Measurements from ENCODE around the gene OSCP1.
"Not testable (repeated sequence)": the region's sequence is repeated elsewhere in the genome, so short reads cannot be mapped to it uniquely, and the experiment has no call there.

The OSCP1 gene, protein sequence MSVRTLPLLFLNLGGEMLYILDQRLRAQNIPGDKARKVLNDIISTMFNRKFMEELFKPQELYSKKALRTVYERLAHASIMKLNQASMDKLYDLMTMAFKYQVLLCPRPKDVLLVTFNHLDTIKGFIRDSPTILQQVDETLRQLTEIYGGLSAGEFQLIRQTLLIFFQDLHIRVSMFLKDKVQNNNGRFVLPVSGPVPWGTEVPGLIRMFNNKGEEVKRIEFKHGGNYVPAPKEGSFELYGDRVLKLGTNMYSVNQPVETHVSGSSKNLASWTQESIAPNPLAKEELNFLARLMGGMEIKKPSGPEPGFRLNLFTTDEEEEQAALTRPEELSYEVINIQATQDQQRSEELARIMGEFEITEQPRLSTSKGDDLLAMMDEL

DNA sequence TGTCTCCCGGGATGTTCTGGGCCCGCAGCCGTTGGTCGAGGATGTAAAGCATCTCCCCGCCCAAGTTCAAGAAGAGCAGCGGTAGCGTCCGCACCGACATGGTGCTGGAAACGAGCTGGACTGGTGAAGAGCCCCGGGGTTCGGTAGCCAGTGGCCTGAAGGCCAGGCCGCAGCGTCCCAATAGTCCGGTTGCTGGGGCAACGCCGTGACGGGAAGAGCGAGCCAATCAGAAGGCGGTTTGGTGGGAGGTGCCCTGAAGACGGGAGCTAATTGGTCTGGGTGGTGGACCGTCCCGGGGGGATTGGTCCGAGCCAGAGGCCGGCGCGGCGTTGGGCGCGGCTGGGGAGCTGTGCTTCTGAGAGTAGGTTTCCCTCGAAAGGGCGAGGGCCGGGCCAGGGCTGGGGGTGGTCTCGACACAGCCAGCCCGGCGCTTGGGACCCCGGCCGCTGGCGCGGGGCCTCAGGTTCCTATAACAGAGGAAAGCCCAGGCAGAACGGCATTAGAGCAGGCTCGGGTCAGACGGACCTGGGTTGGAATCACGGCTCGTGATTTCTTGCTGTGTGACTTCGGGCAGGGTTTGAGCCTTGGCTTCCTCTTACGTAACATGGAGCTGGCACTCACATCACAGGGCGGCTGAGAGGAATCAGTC, at the start of gene OSCP1:
Gene OSCP1 (minus strand): TSS at position 182 of the 649 bp plus-strand sequence. CDS start 82 bp downstream, at position 100.
- DNase-seq, result peak; percentile 96

DNA sequence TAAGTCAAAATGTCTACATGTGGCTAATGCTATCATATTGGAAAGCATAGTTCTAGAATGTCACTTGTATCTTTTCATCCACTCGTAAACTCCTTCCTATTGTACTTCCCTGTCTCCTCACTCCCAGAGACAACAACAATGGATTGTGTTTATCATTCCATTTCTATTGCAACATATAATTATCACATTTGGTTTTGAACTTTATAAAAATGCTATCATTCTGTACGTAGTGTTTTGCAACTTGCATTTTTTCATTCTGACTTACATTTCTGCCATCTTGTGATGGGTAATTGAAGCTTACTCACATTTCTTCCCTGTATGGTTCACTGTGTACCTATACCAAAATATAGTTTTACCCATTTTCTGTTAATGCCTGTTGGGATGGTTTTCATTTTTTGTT, 47.0 kb upstream of the OSCP1 start:
- no peak for DNase-seq

DNA sequence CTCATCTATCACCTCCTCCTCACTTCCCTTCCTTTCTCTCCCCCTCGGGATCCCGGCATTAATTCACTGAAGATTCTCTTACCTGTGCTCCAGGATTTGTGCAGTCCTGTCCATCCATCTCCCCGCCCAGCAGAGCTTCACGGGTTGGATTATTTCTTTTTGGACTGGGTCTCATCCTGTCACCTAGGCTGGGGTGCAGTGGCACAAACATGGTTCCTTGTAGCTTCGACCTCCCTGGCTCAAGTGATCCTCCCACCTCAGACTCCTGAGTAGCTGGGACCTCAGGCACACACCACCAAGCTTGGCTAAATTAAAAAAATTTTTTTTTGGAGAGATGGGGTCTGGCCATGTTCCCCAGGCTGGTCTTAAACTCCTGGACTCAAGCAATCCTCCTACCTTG, 44.7 kb upstream of the OSCP1 start:
- DNase-seq, result no peak

DNA sequence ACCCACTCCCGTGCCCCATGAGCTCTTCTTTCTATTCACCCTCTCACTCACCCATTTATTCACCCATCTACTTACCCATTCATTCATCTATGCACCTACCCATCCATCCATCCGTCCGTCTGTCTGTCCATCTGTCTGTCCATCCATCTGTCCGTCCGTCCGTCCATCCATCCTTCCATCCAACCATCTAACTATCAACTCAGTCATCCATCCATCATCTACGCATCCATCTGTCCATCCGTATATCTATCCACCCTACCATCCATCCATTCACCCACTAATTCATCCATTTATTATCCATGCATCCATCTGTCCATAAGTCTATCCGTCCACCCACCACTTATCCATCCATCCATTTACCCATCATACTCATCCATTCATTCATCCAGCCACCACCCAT, 43.3 kb upstream of the OSCP1 start:
- no peak for DNase-seq

DNA sequence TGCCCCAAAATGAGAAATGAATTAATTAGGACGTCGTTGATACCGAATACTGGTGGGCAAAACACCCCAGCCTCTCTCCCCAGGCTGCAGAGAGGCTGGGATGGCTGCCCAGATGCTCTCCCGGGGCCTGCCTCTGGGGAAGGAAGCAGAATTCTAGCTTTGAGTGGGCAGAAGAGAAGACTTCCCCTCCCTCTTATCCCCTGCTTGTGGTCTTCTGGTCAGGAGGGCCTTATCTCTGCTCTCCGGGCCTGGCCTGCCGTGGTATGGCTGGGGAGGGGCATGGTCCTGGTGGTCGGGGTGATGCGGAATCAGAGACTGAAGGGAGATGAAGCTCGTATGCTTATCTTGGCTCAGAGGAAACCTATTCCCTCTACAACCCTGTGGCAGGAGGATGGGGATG, 42.2 kb upstream of the OSCP1 start:
- no peak for DNase-seq

DNA sequence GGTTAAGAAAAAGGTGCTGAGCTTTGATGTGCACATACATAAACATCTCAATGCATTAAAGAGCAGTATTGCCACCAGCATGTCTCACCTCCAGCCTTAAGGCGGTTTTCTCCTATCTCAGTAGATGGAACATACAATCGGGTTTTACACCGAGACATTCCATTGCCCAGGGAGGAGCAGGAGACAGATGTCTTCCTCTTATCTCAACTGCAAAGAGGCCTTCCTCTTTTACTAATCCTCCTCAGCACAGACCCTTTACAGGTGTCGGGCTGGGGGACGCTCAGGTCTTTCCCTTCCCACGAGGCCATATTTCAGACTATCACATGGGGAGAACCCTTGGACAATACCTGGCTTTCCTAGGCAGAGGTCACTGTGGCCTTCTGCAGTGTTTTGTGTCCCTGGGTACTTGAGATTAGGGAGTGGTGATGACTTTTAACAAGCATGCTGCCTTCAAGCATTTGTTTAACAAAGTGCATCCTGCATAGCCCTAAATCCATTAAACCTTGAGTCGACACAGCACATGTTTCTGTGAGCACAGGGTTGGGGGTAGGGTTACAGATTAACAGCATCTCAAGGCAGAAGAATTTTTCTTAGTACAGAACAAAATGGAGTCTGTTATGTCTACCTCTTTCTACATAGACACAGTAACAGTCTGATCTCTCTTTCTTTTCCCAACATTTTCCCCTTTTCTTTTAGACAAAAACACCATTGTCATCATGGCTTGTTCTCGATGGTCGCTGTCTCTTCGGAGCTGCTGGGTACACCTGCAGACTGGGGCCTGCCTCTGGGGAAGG, 39.2 kb upstream of the OSCP1 start:
- not testable (repeated sequence) for DNase-seq

DNA sequence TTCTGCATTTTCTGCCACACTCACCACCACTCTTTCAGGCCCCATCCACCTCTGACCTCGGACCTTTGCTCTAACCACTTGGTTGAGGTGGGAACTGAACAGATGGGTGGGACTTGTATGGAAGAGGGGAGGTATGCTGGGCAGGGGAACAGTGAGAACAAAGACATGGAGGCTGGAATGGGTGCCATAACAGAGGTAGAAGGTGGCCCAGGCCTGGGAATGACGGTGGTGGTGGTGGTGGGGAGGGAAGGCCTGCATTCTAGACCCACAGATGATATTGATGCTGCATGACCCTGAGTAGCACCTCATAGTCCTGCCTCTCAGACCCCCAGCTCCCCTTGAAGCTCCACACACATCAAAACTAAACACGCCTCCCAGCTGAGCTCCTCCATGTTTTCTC, 37.7 kb upstream of the OSCP1 start:
- no peak for DNase-seq

DNA sequence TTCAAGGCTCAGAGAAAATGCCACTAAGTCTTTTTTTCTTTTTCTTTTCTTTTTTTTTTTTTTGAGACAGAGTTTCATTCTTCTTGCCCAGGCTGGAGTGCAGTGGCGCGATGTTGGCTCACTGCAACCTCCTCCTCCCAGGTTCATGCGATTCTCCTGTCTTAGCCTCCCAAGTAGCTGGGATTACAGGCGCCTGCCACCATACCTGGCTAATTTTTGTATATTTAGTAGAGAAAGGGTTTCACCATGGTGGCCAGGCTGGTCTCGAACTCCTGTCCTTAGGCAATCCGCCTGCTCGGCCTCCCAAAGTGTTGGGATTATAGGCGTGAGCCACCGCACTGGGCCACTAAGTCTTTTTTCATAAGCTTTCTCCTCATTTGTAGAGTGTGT, 37.1 kb upstream of the OSCP1 start:
- DNase-seq, result not testable (repeated sequence)

DNA sequence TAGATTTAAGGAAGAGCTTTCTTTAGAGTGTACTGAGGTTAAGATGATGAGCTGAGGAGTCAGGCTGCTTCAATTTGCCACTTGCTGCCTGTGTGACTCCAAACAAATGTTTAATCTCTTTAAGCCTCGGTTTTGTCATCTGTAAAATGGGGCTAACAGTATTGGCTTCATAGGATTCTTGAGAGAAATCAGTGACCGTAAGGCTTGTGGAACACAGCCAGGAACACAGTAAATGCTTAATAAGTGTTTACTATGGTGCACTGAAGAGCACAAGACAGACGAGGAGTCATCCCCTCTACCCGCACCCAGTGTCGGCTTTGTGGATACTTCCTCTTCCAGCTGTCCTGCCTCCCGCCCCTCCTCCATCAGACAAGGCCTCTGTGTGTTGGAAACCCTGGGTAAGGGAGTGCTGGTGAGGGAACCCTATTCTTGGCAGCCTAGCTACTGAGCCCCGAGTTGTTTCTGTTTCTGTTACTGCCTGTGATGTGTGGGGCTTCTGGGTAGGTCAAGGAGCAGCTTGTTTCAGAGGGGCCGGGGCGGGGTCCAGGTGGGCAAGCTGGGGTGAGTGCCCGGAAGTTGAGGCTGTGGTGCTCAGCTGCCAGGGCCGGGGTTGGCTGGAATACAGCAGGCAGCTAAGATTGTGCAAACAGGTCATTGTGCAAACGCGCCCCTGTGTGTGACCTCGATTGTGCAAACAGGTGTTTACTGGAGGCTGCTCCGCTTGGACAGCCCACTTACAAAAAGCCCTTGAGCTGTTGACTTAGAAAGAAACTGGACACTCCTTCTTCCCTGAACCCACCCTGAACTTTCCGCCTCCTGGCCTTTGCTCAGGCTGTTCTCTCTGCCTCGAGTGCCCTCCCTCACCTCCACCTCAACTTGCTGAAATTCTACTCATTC, 36.4 kb upstream of the OSCP1 start:
- DNase-seq, result no peak

DNA sequence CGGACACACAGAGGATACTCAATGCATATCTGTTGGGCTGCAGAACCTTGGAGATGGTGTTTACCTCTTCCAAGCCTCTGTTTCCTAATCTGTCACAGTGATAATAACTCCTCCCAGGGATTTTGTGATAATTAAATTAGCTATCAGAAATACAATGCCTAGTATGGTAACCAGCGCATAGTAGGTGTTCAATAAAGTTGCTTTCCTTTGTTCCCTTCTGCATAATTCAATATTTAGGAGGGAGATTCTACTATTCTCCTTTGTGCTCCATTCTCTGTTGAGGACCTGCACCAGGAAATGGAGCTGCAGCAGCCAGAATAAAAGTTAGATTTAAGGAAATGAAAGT, 35.8 kb upstream of the OSCP1 start:
- no peak for DNase-seq

DNA sequence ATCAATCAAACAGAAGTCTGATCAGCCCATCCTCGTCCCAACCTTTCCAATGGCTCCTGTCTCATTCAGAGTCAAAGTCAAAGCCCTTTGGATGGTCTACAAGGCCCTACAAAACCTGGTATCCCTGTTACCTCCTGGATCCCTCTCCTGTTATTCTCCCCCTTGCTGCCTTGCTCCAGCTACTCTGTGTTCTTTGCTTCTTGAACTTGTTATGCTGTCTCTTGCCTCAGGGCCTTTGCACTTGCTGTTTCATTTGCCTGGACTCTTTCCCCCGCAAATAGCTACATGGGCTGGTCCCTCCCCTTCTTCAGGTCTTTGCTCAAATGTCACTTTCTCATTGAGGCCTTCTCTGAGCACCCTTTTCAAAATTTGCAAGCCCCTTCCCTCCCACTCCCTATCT, 33.8 kb upstream of the OSCP1 start:
- no peak for DNase-seq

DNA sequence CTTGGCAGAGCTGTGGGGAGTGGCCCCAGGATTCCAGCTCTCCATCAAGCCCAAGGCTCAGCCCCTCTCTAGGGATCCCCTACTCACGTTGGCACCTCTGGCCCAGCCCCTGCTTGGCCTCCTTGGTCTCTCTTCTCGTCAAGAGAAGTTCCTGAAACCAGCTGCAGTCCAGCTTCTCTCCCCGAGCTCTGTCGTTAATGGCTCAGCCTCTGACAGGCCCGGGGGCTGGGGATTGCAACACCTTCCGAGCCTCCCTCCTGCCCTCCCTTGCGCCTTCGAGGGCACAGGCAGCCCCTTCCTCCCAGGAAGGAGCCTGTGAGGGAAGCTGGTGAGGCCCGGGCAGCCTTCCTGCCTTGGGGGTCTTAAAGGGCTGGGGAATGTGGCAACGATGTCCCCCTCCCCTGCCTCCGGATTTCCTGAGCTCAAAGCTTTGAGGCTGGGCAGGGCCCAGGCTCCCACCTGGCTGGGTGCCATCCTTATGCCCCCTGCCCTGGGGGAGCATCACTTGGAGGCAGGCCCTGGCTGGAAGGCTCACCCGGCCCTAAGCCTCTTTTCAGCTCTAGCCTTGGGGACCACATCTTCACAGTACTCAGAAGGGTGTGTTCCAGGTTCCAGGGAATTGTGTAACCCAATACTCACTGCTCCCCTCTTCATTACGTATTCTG, 32.6 kb upstream of the OSCP1 start, which contains the start of gene CSF3R:
Gene CSF3R (minus strand): TSS at position 190 of the 665 bp plus-strand sequence. CDS start 3,417 bp downstream, outside the sequence.
- no peak for DNase-seq

DNA sequence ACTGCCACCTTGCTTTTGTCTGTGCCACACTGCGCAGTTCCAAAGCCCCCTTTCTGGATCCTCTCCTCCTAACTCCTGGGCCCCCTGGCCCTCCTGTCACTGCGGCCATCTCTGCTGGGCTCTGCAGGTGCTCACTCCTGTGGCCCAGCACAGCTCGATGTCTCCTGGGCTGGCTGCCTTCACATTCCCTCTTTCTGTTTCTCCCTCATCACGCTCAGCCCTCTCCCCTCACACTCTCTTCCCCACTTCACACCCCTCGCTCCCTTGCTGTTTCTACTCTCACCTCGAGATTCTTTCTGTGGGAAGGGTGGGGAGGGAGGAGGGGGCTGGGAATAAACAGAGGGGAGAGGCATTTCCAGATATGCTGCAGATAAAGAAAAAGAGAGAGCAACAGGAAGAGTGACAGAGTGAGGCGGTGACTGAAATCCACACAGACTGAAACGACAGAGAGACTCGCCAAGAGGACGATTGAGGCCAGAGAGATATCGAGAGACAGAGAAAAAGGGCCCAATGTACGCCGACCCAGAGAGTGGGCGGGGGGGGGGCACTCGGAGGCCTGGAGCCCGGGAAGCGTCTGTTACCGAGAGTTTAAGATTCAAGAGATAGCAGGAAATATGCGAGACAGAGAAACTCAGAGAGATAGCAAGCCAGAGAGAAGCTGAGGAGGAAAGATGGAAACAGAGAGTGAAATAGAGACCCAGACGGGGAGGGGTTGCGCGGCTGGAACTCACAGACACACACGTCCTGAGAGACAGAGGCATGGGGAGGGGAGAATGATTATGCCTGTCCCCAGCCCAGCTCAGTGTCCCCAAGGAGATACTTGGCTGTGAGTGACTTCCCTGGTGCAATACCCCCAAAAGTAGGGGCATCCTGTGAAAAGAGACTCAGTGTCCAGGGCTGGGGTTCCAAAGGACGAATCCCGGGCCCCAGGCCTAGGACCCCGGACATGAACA, 31.8 kb upstream of the OSCP1 start:
- DNase-seq, result no peak

DNA sequence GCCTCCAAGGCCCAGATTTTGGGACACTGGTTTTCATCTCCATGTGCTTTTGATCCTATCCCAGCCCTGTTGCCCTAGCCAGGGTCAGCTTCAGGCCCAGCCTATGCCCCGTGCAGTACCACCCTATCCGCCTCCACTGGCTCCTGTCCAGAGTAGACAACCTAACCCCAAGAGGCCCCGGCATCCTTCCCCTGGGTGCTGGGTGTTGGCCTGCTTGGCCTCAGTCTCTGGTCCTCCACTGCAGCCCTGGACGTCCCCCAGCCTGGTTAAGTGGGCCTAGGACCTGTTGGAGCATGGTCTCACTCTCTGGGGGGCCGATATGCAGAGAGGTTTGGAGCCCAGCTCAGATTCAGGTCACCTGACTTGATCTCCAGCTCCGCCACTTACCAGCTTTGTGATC, 30.8 kb upstream of the OSCP1 start:
- no peak for DNase-seq

DNA sequence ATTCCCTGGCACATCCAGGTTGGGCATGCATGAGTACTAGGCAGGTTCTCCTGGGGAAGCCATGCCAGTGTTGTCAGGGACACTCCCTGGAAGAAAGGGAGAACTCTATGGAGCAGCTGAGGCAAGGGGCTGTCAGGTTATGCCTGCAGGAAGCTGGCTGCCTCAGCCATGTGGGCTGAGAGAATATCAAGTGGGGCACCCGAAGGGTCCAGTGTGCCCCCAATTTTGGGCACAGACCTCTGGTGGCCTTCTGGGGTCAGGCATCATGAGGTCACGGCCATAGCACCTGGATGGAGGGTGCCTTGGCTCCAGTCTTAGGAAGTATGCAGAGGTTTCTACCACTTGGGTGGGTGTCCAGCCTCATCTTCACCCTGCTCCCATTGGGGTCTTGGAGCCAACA, 29.9 kb upstream of the OSCP1 start:
- no peak for DNase-seq

DNA sequence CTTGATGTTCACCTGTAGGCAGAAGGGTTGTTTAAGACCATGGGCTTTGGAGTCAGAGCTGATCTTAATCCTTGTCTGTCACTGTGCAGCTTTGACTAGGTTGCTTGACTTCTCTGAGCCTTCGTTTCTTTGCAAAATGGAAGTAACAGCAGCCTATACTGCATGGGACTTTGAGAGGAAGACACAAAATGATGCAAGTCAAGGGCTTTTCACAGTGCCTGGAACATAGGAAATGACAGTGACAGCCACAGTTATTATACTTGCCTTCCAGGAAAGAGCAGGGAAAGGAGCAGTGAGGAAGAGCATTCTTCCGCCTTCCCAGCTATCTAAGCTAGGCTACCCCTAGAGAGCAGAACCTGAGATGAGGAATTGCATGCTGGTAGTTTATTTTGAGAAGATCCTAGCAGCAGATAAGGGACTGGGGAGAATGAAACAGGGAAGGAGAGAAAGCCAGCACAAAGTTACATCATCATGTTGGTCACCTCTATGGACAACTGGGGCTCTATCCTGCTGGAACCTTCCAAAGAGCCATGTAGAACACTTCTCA, 29.3 kb upstream of the OSCP1 start:
- no peak for DNase-seq

DNA sequence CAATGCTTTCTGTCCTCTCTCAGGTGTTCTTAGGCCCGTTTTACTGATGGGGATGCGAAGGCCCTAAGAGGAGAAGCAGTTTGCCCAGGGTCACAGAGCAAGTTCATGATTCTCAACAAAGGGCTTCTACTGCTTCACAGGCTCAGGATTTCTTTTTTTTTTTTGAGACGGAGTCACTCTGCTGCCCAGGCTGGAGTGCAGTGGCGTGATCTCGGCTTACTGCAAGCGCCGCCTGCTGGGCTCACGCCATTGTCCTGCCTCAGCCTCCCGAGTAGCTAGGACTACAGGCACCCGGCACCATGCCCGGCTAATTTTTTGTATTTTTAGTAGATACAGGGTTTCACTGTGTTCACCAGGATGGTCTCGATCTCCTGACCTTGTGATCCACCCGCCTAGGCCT, 27.4 kb upstream of the OSCP1 start:
- DNase-seq, result not testable (repeated sequence)

DNA sequence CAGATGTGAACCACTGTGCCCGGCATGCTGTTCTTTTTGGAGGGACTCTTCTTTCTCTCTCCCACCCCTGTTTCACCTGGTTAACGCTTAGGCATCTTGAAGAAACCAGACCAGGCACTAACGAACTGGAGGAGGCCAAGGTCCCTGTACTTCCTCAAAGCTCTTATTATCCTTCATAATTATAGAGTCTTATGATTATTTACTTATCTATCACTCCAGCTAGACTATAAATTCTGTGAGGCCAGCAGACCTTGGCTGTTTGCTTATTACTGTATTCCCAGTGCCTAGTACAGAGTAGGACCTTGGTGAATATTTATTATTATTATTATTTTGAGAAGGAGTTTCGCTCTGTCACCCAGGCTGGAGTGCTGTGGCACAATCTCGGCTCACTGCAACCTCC, 26.7 kb upstream of the OSCP1 start:
- DNase-seq, result no peak

DNA sequence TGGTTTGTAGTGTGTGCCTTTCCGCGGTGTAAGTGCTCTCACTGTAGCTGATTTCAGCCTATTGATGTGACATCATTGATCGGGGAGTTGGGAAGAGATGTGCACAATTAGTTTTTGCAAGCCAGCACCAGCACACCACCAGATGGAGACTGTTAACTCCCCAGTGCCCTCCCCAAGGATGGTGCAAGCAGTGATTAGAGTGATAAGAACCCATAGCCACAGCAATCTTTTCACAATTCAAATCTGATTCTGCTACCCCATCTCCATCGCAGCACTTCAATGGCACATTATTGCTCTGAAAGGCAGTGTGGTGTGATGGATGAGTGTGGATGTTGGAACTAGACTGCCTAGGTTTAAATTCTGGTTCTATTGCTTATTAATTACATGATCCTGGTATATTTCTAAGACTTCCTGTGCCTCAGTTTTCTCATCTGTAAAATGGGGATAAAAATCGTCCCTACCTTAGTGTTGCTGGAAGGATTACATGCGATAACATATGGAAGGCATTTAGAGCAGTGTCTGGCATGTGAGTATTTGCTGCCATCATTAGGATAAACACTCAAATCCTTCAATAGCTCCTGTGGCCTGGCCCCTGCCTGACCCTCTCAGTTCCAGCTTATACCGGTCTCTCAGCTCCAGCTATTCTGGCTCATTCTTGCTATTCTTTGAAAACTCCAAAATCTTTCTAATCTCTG, 25.8 kb upstream of the OSCP1 start:
- DNase-seq, result no peak

DNA sequence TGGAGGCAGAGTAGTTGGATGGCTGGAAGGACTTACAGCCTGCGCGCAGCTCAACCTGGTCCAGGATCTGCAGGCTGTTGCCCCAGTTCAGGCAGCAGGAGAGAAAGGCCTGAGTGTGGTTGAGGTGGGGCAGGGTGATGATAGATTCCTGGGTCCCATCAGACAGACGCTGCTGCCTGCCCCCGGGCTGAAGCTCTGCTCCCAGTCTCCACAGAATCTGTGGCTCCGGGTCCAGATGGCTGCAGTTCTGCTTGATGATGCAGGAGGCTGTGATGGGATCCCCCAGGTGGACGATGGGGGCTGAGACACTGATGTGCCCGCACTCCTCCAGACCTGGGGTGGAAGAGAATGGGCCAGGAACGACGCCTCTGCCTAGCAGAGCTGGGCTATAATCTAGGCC, 25.1 kb upstream of the OSCP1 start:
- DNase-seq, result no peak

All from activated CD4-positive, alpha-beta T cell treated with anti-CD3 and anti-CD28 coated beads, Interleukin-2, Interleukin-6, amounts not matched to agents 100 ng/mL and 50 ng/mL, durations not matched to agents 16 hours and 8 hours (primary cell).